Activated naive CD4-positive, alpha-beta T cell treated with anti-CD3 and anti-CD28 coated beads for 36 hours (primary cell): ENCODE data around the gene TAOK3. TPM values are rescaled to one million over a fixed set of nuclear protein-coding genes. Genes with fewer than 3 reads are reported as not detected.
"Not testable (repeated sequence)": the region's sequence is repeated elsewhere in the genome, so short reads cannot be mapped to it uniquely, and the experiment has no call there.

Experiments
- CTCF ChIA-PET: fragments of 350-600 bp; sonication (Branson Sonifier 250); formaldehyde crosslinking; loops from one replicate; lab custom pipeline; 2021; ENCODE audit warnings: antibody characterized with exemption; lab: Charles Lee
- DNase-seq: peaks from one replicate; pipeline ENCODE4 v3.0.0-alpha.2; 2020
- H3K27ac Mint-ChIP-seq: one replicate; pipeline ENCODE4 v1.8.0; 2021; ENCODE audit warnings: mild to moderate bottlenecking, mixed read lengths
- H3K27me3 Mint-ChIP-seq: one replicate; pipeline ENCODE4 v1.8.0; 2021; ENCODE audit warnings: low read depth, mixed read lengths
- H3K36me3 Mint-ChIP-seq: one replicate; pipeline ENCODE4 v1.8.0; 2021; ENCODE audit warnings: low read depth, mixed read lengths
- H3K4me1 Mint-ChIP-seq: one replicate; pipeline ENCODE4 v1.8.0; 2021; ENCODE audit warnings: low read depth, mixed read lengths
- H3K4me3 Mint-ChIP-seq: one replicate; pipeline ENCODE4 v1.8.0; 2021; ENCODE audit warnings: mild to moderate bottlenecking, moderate library complexity, mixed read lengths
- H3K9me3 Mint-ChIP-seq: one replicate; pipeline ENCODE4 v1.8.0; 2021; ENCODE audit warnings: mixed read lengths
- intact Hi-C: fragments of 100-400 bp; cut with micrococcal nuclease; formaldehyde crosslinking; loops from one replicate; pipeline ENCODE4 v1.15.1; 2023
- total RNA-seq, 2 experiments: library from RNA; stranded (reverse); gene quantifications; one replicate each; pipeline ENCODE4 v1.2.3, GENCODE V29; 2021

Gene TAOK3
- total RNA-seq, 2 experiments from 2014 or later, result 49.1 to 49.2 TPM

DNA sequence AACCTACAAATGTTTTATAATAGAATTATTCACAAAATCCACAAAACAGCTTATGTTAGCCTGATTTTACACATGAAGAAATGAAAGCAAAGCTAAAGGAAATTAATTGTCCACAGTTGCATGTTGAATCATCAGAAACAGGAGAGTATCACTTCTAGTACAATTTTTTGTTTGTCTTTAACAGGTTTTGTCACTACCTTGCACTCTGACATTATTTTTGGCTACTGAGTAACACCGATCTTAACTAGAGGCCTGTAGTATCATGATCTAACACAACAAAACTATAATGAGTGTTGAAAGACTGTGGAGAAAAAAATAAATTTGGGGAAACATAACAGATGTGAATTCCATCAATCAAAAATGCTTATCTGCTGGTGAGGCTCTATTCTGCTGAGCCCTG, 60.1 kb downstream of the TAOK3 start:
- CTCF ChIA-PET, result interaction anchor here (0.6 to 1.4 kb wide), 4 partner anchors 42 to 98 kb away, joined by 3 to 6 read pairs (median 3); partner anchors contain the start of gene SUDS3
- Mint-ChIP-seq H3K27ac (no peak overlapping the region), H3K4me1 (peaks cover 38% of the 10 kb centered on the region), H3K36me3 (peaks cover 1% of the 10 kb centered on the region), H3K9me3 (no peaks in the 10 kb centered on the region), H3K4me3 (no peak overlapping the region), H3K27me3 (no peaks in the 10 kb centered on the region)
- no peak for DNase-seq
- intact Hi-C loops, result loop anchor here (1.0 kb wide), 1 partner anchor 45 kb away; no protein-coding TSS in a partner anchor

DNA sequence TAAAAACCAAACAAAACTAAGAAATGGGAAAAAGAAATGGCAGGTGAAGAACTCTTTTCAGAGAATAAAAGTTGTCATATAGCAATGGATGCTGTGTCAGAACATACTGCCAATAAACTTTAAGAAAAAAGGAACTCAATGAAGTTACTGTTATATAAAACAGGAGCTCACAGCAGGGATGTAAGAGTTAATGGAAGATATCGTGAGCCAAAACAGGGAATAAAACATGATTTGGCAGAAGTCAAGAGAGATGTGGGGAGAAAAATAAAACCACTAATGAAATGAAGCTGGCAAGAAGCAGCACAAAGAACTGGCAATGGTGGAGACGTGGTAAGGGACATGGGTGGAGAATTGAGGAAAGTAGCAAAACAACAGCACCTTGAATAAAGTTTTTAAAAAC, 61.0 kb downstream of the TAOK3 start:
- no peaks in the 10 kb centered on the region for H3K9me3 Mint-ChIP-seq
- intact Hi-C loops, result loop anchor here (1.0 kb wide), 1 partner anchor 46 kb away; no protein-coding TSS in a partner anchor
- H3K4me3 Mint-ChIP-seq, result no peak overlapping the region
- peaks cover 1% of the 10 kb centered on the region for H3K36me3 Mint-ChIP-seq
- peaks cover 44% of the 10 kb centered on the region for H3K4me1 Mint-ChIP-seq
- no peak overlapping the region for H3K27ac Mint-ChIP-seq
- DNase-seq, result no peak
- CTCF ChIA-PET, result interaction anchor here (0.8 to 1.4 kb wide), 2 partner anchors 56 to 64 kb away, joined by 3 to 6 read pairs; partner anchors contain the start of gene SUDS3
- H3K27me3 Mint-ChIP-seq, result no peaks in the 10 kb centered on the region

- peaks cover 1% of the 10 kb centered on the region for H3K36me3 Mint-ChIP-seq
- H3K4me1 Mint-ChIP-seq, result peaks cover 39% of the 10 kb centered on the region
- CTCF ChIA-PET, result interaction anchor here (0.8 kb wide), 1 partner anchor 48 kb away, joined by 3 read pairs; no protein-coding TSS in a partner anchor
Observed at GRCh38 chr12:118310320-118310719, 62.4 kb downstream of the TAOK3 start.

DNA sequence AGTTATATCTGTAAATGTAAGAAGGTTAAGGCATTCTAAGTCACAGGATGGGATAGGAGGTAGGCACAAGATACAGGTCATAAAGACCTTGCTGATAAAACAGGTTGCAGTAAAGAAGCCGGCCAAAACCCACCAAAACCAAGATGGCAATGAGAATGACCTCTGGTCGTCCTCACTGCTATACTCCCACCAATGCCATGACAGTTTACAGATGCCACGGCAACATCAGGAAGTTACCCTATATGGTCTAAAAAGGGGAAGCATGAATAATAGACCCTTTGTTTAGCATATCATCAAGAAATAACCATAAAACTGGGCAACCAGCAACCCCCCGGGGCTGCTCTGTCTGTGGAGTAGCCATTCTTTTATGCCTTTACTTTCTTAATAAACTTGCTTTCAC, 64.7 kb downstream of the TAOK3 start:
- H3K4me3 Mint-ChIP-seq, H3K27ac Mint-ChIP-seq, H3K9me3 Mint-ChIP-seq, H3K36me3 Mint-ChIP-seq, H3K27me3 Mint-ChIP-seq: not testable (repeated sequence)
- peak; percentile 23 for DNase-seq
- CTCF ChIA-PET, result interaction anchor here (0.6 to 1.2 kb wide), 4 partner anchors 50 to 1107 kb away, joined by 3 to 7 read pairs (median 4); partner anchors contain the start of gene SUDS3
- intact Hi-C loops, result loop anchor here (5.0 kb wide), 1 partner anchor 64 kb away; the partner anchor contains the start of gene TAOK3
- H3K4me1 Mint-ChIP-seq, result peaks cover 38% of the 10 kb centered on the region

More at GRCh38 chr12:118310320-118310719, 62.4 kb downstream of the TAOK3 start:
- Mint-ChIP-seq H3K27ac (no peak overlapping the region), H3K9me3 (no peaks in the 10 kb centered on the region), H3K27me3 (no peaks in the 10 kb centered on the region), H3K4me3 (no peak overlapping the region)
- no peak for DNase-seq
- intact Hi-C loops, result no loop called here

GRCh38 chr12:118307069-118307954, 65.4 kb downstream of the TAOK3 start:
- H3K4me1 Mint-ChIP-seq, result peaks cover 37% of the 10 kb centered on the region
- H3K9me3 Mint-ChIP-seq, result no peaks in the 10 kb centered on the region
- peak overlapping the region; percentile 47 for H3K27ac Mint-ChIP-seq
- H3K36me3 Mint-ChIP-seq, result peaks cover 1% of the 10 kb centered on the region
- peak; percentile 66 for DNase-seq
- intact Hi-C loops, result loop anchor here (1.0 to 5.0 kb wide), 3 partner anchors 15 to 65 kb away; partner anchors contain the start of gene TAOK3
- CTCF ChIA-PET, result interaction anchor here (0.6 to 1.2 kb wide), 4 partner anchors 50 to 1106 kb away, joined by 3 to 7 read pairs (median 4); partner anchors contain the start of gene SUDS3
- peak overlapping the region; percentile 41 for H3K4me3 Mint-ChIP-seq
- H3K27me3 Mint-ChIP-seq, result no peaks in the 10 kb centered on the region

- intact Hi-C loops, result no loop called here
- H3K4me1 Mint-ChIP-seq, result peaks cover 42% of the 10 kb centered on the region
Observed at GRCh38 chr12:118304093-118304492, 68.6 kb downstream of the TAOK3 start.

DNA sequence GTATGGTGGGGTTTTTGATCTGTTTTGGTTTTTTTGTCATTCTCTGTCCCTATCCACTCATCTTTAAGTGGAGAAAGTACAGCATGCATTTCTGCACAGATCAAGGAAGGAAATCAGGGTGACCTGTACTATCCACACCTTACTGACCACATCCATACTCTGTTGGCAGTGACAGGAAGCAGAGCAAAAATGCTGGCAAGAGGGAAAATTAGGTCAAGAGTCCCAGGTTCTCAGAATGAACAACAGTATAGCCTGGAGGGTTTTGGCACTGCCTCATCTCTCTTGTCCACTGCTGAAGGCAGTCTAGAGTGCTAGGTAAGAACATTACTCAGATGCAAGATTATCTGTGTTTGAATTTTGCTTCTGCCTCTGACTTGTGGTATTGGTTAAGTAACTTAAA, 70.7 kb downstream of the TAOK3 start:
- no peak overlapping the region for H3K27ac Mint-ChIP-seq
- H3K4me1 Mint-ChIP-seq, result peaks cover 31% of the 10 kb centered on the region
- no peak for DNase-seq
- H3K36me3 Mint-ChIP-seq, result no peaks in the 10 kb centered on the region
- no peak overlapping the region for H3K4me3 Mint-ChIP-seq
- H3K9me3 Mint-ChIP-seq, result no peaks in the 10 kb centered on the region
- no peaks in the 10 kb centered on the region for H3K27me3 Mint-ChIP-seq
- intact Hi-C loops, result no loop called here
- CTCF ChIA-PET, result no interaction called here

More at GRCh38 chr12:118304093-118304492, 68.6 kb downstream of the TAOK3 start:
- H3K27me3 Mint-ChIP-seq, result no peaks in the 10 kb centered on the region
- no peak overlapping the region for H3K27ac Mint-ChIP-seq
- H3K9me3 Mint-ChIP-seq, result no peaks in the 10 kb centered on the region
- H3K36me3 Mint-ChIP-seq, result no peaks in the 10 kb centered on the region
- DNase-seq, result no peak
- H3K4me3 Mint-ChIP-seq, result no peak overlapping the region
- CTCF ChIA-PET, result no interaction called here

- no peaks in the 10 kb centered on the region for H3K27me3 Mint-ChIP-seq
- no peak overlapping the region for H3K4me3 Mint-ChIP-seq
- intact Hi-C loops, result no loop called here
- CTCF ChIA-PET, result interaction anchor here (0.6 to 1.2 kb wide), 3 partner anchors 50 to 76 kb away, joined by 3 to 6 read pairs (median 4); no protein-coding TSS in a partner anchor
- H3K27ac Mint-ChIP-seq, result no peak overlapping the region
- peaks cover 1% of the 10 kb centered on the region for H3K36me3 Mint-ChIP-seq
- DNase-seq, result no peak
- H3K4me1 Mint-ChIP-seq, result peaks cover 28% of the 10 kb centered on the region
- no peaks in the 10 kb centered on the region for H3K9me3 Mint-ChIP-seq
Observed at GRCh38 chr12:118299791-118300460, 72.8 kb downstream of the TAOK3 start.

GRCh38 chr12:118297284-118297683, 75.4 kb downstream of the TAOK3 start:
- Mint-ChIP-seq H3K4me3 (no peak overlapping the region), H3K36me3 (peaks cover 5% of the 10 kb centered on the region), H3K4me1 (peaks cover 15% of the 10 kb centered on the region), H3K27ac (no peak overlapping the region), H3K27me3 (no peaks in the 10 kb centered on the region), H3K9me3 (no peaks in the 10 kb centered on the region)
- CTCF ChIA-PET, result no interaction called here
- intact Hi-C loops, result no loop called here
- no peak for DNase-seq

DNA sequence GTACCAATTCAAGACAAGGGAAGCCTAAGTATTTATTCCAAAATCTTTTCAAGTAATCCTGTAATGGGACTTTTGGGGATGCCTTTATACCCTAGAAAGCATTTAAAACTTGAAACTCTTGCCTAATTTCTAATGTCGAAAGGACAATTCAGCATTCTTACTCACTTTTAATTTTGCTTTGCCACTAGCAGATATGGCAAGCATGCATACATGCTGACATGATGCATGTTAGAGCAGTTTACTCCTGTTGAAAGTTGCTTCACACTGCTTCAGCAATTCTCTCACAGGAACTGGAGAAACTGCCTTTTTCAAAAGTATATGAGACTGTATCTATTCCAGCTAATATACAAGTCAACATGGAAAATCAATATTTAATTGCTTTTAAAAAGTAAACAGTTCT, 79.9 kb downstream of the TAOK3 start:
- H3K27me3 Mint-ChIP-seq, result no peaks in the 10 kb centered on the region
- peaks cover 9% of the 10 kb centered on the region for H3K36me3 Mint-ChIP-seq
- no peaks in the 10 kb centered on the region for H3K9me3 Mint-ChIP-seq
- intact Hi-C loops, result no loop called here
- H3K4me1 Mint-ChIP-seq, result no peaks in the 10 kb centered on the region
- DNase-seq, result no peak
- CTCF ChIA-PET, result interaction anchor here (0.6 kb wide), 1 partner anchor 85 kb away, joined by 3 read pairs; no protein-coding TSS in a partner anchor
- no peak overlapping the region for H3K4me3 Mint-ChIP-seq
- no peak overlapping the region for H3K27ac Mint-ChIP-seq

- DNase-seq, result no peak
- Mint-ChIP-seq H3K9me3 (no peaks in the 10 kb centered on the region), H3K27ac (no peak overlapping the region), H3K4me3 (no peak overlapping the region), H3K27me3 (no peaks in the 10 kb centered on the region), H3K4me1 (no peaks in the 10 kb centered on the region), H3K36me3 (peaks cover 20% of the 10 kb centered on the region)
- intact Hi-C loops, result no loop called here
- CTCF ChIA-PET, result interaction anchor here (0.6 to 2.2 kb wide), 2 partner anchors 33 to 86 kb away, joined by 3 to 8 read pairs; partner anchors contain the start of gene SUDS3
Observed at GRCh38 chr12:118290130-118290529, 82.6 kb downstream of the TAOK3 start.

DNA sequence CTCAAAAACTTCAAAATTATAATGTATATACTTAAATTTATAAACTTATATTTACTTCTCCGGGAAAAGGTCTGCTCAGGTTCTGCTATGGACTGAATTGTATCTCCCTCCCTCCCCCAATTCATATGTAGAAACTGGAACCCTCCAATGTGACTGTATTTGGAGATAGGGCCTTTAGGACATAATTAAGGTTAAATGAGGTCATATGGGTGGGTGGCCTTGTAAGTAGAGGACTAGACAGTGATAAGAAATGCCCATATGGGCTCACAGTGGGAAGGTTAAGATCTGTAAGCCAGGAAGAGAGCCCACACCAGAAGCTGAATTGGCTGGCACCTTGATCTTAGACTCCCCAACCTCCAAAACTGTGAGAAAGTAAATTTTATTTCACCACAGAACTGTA, 84.5 kb downstream of the TAOK3 start:
- Mint-ChIP-seq H3K9me3 (no peaks in the 10 kb centered on the region), H3K4me1 (no peaks in the 10 kb centered on the region), H3K4me3 (no peak overlapping the region), H3K27me3 (no peaks in the 10 kb centered on the region), H3K27ac (no peak overlapping the region), H3K36me3 (peaks cover 23% of the 10 kb centered on the region)
- CTCF ChIA-PET, result no interaction called here
- intact Hi-C loops, result no loop called here
- DNase-seq, result no peak
